ENCODE results near the gene BAX. TPM values are rescaled to one million over a fixed set of nuclear protein-coding genes. Genes with fewer than 3 reads are reported as not detected.

Gene BAX
- total and polyA plus RNA-seq, 9 of the 15 experiments (the other 6 are each of a cell fraction or from before 2014, with no cell fraction given) = 3.2 to 95.4 (median 44.5) TPM

GRCh38 chr19:48993175-48994034 is 38.7 kb downstream of the BAX start, which contains the start of the genes GYS1 and RUVBL2 (continued):
- TF ChIP-seq ZNF311 (CRISPR knock-in tag; IDR thresholded peaks at IDR 0.05) (no peak), KDM4B (IDR thresholded peaks at IDR 0.05; ENCODE audit: borderline replicate concordance in 2 of 2, low read depth in 1 of 2) (peak in 1 of 2 experiments; percentile 40; a peak in 2 of 4 replicates), GTF2B (IDR thresholded peaks at IDR 0.05; ENCODE audit: extremely low read depth, insufficient read length) (no peak), SRSF9 (IDR thresholded peaks at IDR 0.05; ENCODE audit: borderline replicate concordance, low read depth, low read length) (no peak), CXXC5 (CRISPR knock-in tag; IDR thresholded peaks at IDR 0.05) (peak; percentile 73), PKNOX1 (IDR thresholded peaks at IDR 0.05) (peak; percentile 99), KLF10 (CRISPR knock-in tag; IDR thresholded peaks at IDR 0.05) (no peak), ZKSCAN3 (CRISPR knock-in tag; IDR thresholded peaks at IDR 0.05) (no peak), NR2C2 (CRISPR knock-in tag; IDR thresholded peaks at IDR 0.05) (no peak), NR2C2 (tag; IDR thresholded peaks at IDR 0.05) (peak; percentile 51; the same call in 1 of the 2 replicates), ZSCAN29 (IDR thresholded peaks at IDR 0.05) (no peak), HDAC3 (IDR thresholded peaks at IDR 0.05; ENCODE audit: borderline replicate concordance, partially characterized antibody) (no peak), RNF219 (CRISPR knock-in tag; IDR thresholded peaks at IDR 0.05) (no peak), ATF6 (CRISPR knock-in tag; IDR thresholded peaks at IDR 0.05) (no peak), RCOR1 (IDR thresholded peaks at IDR 0.05; ENCODE audit: borderline replicate concordance in 1 of 2, low read depth in 2 of 2, low read length in 2 of 2) (peak in 1 of 2 experiments; percentile 47; a peak in 1 of 4 replicates), THRAP3 (IDR thresholded peaks at IDR 0.05; ENCODE audit: borderline replicate concordance) (no peak), CBX8 (IDR thresholded peaks at IDR 0.05; ENCODE audit: borderline replicate concordance, extremely low read depth, low read depth, low read length, poor library complexity, severe bottlenecking) (no peak), BRF1 (IDR thresholded peaks at IDR 0.05; ENCODE audit: borderline replicate concordance, extremely low read depth, insufficient read length) (no peak), TBP (optimal IDR thresholded peaks at IDR 0.05; ENCODE audit: low read depth, low read length) (peak; percentile 73), ZFX (CRISPR knock-in tag; IDR thresholded peaks at IDR 0.05) (no peak; the same call in none of the 2 replicates)
